Measurements from ENCODE around the gene MYO18A.

MYO18A gene

GRCh38 chr17:29084541-29085146 lies 95.6 kb downstream of the MYO18A start:
- no peak for DNase-seq (ENCODE audit: low read depth, low spot score)

GRCh38 chr17:29080965-29081364 lies 99.2 kb downstream of the MYO18A start:
- DNase-seq (ENCODE audit: low read depth, low spot score): no peak

GRCh38 chr17:29080323-29080722 lies 99.9 kb downstream of the MYO18A start:
- DNase-seq (ENCODE audit: low read depth, low spot score): no peak

- DNase-seq (ENCODE audit: low read depth, low spot score): no peak
Observed at GRCh38 chr17:29079887-29080286, 100.3 kb downstream of the MYO18A start.

- DNase-seq (ENCODE audit: low read depth, low spot score): no peak
Observed at GRCh38 chr17:29079433-29079832, 100.8 kb downstream of the MYO18A start.

GRCh38 chr17:29078183-29079045 lies 101.8 kb downstream of the MYO18A start:
- no peak for DNase-seq (ENCODE audit: low read depth, low spot score)

GRCh38 chr17:29077320-29077719 lies 102.9 kb downstream of the MYO18A start:
- DNase-seq (ENCODE audit: low read depth, low spot score): no peak

DNA sequence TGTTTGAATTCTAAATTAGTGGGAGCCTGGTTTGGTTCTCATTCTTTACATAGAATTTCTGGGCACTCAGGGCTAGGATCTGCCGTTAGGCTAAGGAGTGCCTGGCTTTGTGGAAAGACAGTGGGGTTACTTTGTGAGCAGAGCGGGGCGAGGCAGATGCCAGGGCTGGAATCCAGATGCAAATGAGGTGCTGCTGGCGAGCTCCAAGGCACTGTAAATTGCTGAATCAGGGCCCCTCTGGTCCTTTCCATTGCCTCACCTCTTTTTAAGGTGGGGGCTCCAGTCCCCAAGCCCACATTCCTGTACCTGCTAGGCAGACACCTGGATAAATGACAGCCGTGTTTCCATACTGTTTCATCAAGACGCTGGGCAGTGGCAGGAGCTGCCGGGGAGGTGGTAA lies 103.5 kb downstream of the MYO18A start:
- DNase-seq (ENCODE audit: low read depth, low spot score): no peak

GRCh38 chr17:29076087-29076486 lies 104.1 kb downstream of the MYO18A start:
- no peak for DNase-seq (ENCODE audit: low read depth, low spot score)

GRCh38 chr17:29074488-29074887 lies 105.7 kb downstream of the MYO18A start:
- DNase-seq (ENCODE audit: low read depth, low spot score): no peak

DNA sequence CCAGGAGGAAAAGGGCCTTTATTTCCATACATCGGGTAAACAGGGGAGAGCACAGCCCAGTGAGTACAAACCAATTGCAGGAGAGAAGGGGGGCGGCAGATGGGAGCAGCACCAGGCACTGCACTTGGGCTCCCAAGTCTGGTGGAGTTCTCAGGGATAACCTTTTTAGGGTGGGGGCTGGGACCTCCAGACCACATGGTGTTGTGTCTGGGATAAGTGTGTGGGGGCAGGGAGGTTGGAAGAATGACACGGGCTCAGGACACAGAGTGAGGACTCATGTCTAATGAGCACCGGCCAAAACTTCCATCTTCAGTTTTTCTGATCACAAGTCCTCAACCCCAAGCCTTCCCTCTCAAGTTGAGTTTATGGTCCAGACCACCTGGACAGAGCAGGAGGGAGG lies 106.7 kb downstream of the MYO18A start:
- no peak for DNase-seq (ENCODE audit: low read depth, low spot score)

GRCh38 chr17:29073045-29073444 lies 107.2 kb downstream of the MYO18A start:
- DNase-seq (ENCODE audit: low read depth, low spot score): no peak

GRCh38 chr17:29071303-29071702 lies 108.9 kb downstream of the MYO18A start:
- no peak for DNase-seq (ENCODE audit: low read depth, low spot score)

DNA sequence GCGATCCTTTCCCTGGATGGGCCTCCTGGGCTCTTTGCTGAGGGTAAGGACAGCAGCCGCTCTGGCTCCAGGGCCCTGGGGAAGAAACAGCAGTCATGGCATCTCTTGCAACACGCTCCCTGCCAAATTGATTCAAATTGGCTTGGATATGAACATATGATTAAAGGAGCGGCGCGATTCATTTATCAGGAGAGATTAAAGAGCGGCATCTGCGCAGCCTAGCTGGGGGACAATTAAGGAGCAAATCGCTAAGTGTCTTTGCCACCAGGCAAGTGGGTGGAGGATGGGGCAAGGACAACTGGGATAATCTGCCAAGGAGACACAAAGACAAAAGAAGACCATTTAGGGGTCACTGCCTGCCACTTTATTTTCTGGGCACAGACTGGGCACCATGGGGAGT lies 109.4 kb downstream of the MYO18A start:
- DNase-seq (ENCODE audit: low read depth, low spot score): no peak

- DNase-seq (ENCODE audit: low read depth, low spot score): no peak
Observed at GRCh38 chr17:29070308-29070707, 109.9 kb downstream of the MYO18A start.

GRCh38 chr17:29069526-29070041 lies 110.6 kb downstream of the MYO18A start:
- DNase-seq (ENCODE audit: low read depth, low spot score): no peak

GRCh38 chr17:29068818-29069217 lies 111.4 kb downstream of the MYO18A start:
- DNase-seq (ENCODE audit: low read depth, low spot score): no peak

GRCh38 chr17:29066606-29067005 lies 113.6 kb downstream of the MYO18A start:
- DNase-seq (ENCODE audit: low read depth, low spot score): no peak

GRCh38 chr17:29066047-29066446 lies 114.2 kb downstream of the MYO18A start:
- no peak for DNase-seq (ENCODE audit: low read depth, low spot score)

- DNase-seq (ENCODE audit: low read depth, low spot score): no peak
Observed at GRCh38 chr17:29063992-29064391, 116.2 kb downstream of the MYO18A start.

DNA sequence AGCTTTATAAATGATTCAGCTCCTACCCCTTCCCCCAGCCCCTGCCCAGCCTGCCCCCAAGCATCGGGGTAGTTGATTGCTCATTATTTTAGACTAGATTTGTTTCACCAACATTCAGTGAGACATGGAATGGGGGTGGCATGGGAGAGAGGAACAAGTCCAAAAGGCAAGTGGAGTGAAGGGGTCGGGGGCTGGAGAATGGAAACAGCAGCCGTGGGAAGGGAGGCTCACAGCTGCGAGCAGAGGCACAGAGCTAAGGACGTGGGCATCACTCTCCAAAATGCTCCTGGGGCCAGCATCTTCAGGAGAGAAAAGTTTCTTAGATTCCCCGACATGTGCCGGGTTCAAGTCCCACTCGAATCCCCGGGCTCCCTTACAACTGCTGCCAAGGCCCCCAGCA lies 118.0 kb downstream of the MYO18A start:
- no peak for DNase-seq (ENCODE audit: low read depth, low spot score)

DNA sequence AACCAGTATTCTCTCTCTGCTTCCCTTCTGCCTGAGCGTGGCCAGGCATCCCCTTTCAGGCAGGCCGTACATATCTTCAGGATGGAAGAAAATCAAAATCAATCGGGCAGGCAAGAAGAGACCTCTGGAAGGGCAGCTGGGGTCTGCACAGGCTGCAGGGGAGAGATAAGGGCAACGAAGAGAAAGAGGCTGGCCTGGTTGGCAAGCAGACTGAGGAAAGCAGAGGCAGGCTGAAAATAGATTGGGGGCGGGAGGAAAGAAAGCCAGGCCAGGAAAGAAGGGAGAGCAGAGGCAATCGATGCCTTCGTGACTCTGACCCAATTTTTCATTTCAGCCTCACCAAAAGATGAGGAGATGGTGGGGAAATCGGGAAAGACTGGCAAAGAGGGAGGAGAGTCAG lies 119.2 kb downstream of the MYO18A start:
- no peak for DNase-seq (ENCODE audit: low read depth, low spot score)

DNA sequence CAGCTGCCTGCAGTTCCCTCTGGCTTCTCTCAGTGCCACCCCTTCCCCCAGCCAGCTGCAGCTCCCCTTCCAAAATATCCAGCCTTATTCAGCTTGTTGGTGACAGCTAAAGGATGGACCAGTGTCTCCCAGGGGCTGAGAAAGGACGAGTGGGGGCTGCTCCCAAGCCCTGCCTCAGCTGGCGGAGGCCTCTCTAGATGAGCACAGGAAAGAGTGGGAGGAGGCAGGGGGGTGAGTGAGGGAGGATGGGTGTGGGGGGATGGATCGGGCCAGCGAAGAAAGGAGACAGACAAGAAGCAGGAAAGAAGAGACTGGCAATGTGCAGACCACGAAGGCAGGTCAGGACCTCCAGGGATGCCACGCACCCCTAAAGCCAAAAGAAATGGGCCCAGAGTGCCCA lies 119.7 kb downstream of the MYO18A start:
- DNase-seq (ENCODE audit: low read depth, low spot score): no peak

Measured in activated naive CD8-positive, alpha-beta T cell treated with anti-CD3 and anti-CD28 coated beads, Interleukin-2, amount 50 U/mL, for 16 hours (primary cell).